NCI-H82 treated with DMSO at 0.1 percent for 48 hours (cell line): ENCODE results near the gene GRM7.

Experiments used
- DNase-seq: peaks from one replicate; lab custom pipeline; 2025; ENCODE audit not compliant: unreplicated experiment; lab: John Stamatoyannopoulos, UW

GRM7 gene

DNA sequence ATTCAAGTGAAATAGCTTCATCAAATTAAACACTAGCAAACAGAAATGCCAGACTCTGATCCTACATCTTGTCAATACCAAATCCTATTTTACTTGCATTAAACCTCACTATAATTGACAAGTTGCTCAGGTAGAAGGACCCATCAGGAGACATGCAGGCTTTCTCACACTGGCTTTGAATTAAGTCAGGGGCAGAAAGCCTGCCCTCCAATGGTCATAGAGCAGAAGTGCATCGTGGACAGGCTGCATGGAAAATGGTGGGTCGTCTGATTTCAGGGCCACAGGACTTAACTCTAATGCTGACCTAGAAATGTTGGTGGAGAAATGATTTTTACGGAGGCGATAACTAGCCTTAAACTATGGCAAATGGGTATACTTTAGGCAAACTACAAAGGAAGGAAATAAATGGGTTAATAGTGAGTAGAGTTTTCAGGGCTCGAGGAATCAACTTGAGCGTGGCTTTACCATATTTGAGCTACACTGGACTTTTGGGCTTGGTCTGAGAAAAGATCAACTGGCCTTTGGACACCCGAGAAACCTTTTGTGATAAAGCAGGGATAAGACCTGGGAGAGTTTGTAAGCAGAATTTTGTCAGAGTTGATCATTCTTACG lies 283.9 kb downstream of the GRM7 start:
- no peak for DNase-seq

DNA sequence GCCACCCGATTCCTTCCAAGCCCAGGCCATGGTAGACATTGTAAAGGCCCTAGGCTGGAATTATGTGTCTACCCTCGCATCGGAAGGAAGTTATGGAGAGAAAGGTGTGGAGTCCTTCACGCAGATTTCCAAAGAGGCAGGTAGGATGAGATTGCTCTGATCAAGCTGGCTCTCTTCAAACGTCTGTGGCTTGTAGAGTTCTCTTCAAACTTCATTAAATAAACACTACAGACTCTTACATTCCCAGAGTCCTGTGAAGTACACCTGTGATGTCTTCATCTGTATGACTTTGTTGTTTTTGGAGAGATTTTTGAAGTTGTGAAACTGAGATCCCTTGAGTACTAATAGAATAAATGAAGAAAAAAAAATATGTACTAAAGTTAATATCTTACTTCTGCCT lies 285.6 kb downstream of the GRM7 start:
- DNase-seq: no peak

DNA sequence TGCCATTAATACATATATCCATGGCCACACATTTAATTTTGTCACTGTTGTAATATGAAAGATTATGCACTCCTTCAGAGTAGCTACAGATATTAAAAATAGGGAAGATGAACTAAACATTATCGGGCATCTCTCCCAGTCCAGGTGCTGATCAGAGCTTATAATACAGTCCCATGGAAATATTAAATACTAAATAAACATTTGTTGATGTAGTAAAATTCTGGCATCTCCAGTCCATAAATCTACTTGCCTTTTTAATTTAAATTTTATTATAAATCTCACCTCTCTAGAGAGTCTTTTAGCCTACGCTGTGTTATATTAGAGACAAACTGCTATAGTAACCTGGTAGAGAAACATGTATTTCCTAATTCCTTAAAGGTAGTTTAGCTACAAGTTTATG lies 297.6 kb downstream of the GRM7 start:
- no peak for DNase-seq

DNA sequence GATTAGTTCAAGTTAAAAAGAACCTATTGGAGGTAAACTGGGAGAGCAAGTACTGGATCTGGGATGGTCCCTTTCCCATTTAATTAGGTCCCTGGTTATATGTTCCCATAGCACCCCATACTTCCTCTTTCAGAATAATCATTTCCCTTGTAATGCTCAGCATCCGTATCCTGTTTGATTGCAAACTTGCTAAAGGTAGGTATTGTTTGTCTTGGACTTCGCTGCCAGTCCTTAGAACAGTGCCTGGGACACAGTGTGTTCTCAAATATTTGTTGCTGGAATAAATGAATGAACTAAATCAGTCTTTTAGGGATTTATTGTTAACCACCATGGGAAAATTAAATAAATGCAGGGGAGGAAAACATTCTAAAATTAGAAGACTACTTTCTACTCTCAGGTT lies 299.8 kb downstream of the GRM7 start:
- DNase-seq: no peak

DNA sequence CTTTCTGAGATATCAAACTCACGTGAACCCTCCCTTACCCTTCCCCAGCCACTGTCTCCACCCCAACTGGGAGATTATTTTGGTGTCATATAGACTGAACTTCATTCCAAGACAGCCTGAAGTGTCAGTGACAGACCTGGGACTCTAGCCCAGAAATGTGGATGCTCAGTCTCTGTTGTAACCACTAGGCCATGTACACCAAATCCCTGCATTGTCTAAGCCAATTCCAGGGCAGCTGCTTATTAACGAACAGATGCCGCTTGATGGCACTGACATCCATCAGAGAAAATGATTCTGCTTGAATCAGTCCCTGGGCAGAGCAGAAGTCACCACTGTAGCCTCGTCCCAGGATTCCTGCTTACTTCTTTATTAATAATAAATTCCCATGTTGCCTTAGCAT lies 305.5 kb downstream of the GRM7 start:
- peak; percentile 29 for DNase-seq

DNA sequence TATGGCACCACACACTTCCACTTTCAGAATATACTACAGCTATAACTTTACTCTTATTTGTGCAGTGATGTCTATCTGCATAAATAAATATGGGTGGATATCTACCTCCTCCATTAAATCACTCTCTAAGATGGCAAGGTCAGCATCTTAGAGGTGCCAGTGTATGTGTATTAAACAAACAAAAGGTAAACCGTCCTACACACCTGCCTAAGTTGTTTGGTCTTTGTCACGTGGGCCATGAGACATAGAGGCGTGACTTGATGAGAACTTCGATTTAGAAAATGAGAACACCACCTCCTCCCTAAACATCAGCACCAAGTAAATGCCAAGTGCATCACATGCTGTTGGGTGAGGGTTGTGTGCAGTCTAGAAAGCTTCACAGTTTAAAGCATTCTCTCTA lies 310.6 kb downstream of the GRM7 start:
- DNase-seq: no peak

DNA sequence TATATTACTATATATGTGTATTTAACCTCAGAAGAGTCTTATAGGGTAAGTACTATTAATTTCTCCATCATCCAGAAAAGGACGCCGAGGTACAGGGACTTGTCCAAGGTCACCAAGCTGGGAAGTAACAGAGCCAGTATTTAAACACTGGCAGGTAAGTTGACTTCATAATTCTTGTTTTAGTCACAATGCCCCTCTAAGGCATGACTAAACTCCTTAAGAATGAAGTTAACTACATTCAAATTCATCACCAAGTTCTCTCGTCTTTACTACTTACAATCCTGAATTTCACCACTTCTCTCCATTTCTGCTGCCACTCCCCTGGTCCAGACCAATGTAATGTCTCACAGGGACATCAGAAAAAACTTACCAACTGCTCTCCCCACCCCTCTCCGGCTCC lies 312.1 kb downstream of the GRM7 start:
- no peak for DNase-seq

DNA sequence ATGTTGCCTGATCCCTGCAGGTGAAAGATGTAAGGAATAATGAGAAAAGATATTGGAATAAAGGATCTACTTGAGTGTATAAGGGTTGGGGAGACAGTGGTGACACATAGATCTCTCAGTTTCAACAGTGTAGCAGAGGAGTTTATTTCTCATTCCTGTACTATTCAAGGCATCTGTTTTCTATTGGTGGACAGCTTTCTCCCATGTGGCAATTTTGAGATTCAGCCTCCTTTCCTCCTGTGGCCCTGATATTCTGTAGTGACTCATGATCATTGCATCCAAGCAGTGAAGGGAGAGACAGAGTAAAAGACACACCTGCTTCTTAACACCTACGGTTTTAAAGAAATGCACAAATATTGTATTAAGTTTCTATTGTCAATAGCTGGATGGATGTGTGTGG lies 327.6 kb downstream of the GRM7 start:
- DNase-seq: no peak

DNA sequence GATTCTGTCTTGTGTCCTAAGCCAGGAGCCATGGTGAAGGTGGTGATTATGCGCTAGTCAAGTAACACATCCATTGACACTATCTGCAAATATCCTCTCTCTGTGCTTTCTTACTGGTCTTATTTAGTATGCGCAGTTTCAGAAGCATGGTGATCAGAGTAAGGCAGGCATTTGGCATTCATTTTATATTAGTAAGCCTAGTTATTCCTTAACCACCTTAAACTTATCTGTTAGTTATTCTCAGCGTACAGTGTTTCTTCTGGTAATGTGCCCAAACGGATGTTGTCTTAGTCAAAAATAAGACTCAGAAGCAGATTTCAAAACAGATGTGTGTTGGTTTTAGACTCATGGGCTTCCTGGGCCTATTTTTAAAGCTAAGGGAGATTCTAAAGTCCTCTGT lies 329.2 kb downstream of the GRM7 start:
- DNase-seq: no peak

DNA sequence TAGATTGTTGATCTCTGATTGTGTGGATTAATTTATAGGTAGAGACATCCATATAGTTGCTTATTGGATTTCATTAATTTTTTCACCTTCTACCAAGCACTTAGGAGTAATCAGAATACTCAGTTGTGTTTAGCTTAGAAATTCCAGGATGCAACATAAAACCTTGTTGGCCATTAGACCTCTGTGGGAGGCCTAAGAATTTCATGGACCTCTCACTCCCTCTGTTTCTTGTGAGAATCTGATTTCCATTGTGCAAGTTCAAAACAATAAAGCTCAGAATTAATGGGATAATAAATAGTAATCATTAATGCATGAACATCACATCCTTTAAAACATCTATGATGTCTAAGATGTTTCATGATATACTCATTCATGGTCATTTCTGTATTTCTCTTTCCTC lies 332.4 kb downstream of the GRM7 start:
- no peak for DNase-seq

DNA sequence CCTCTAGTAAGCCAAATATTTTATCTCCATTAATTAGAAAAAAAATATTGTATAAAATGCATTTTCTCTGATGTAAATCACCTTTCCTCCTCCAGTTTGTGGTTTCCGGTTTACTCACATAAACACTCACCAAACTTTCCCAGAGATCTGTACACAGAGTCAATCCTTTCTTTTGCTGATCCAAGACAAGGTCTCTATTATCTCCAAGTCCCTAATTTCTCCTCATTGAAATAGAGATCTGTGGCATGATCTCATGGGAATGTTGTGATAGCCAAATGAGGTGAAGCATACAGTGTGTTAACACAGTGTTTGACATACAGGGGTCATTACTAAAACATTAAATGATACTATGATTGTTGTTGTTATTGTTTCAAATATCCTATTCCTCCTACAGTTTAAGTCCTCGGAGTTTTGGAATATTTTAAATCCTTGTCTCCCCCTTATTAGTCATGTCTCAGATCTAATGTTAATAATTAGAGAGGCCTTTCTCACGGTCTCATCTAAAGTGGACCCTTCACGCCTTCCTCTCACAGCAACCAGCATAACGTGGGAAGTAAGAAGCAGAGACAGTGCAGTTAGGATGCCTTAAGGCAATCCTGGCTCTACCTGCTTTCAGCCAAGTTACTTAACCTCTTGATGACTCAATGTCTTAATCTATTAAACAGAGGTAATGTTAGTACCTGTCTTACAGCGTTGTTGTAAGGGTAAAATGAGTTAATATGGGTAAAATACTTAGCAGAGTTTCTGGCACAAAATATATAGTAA lies 333.3 kb downstream of the GRM7 start:
- no peak for DNase-seq

DNA sequence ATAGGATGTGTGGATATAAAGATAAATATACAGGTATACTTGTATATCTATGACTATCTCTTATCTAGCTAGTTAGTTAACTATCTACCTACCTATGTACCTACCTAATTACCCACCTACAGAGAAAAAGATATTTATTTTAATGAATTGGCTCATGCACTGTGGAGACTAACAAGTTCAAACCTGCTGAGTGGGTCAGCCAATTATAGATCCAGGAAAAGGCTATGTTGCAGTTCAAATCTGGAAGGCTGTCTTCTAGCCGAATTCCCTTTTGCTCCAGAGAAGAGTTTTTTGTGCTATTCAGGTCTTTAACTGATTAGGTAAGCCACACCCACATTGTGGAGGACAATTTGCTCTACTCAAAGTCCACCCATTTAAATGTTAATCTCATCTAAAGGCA lies 335.0 kb downstream of the GRM7 start:
- no peak for DNase-seq

DNA sequence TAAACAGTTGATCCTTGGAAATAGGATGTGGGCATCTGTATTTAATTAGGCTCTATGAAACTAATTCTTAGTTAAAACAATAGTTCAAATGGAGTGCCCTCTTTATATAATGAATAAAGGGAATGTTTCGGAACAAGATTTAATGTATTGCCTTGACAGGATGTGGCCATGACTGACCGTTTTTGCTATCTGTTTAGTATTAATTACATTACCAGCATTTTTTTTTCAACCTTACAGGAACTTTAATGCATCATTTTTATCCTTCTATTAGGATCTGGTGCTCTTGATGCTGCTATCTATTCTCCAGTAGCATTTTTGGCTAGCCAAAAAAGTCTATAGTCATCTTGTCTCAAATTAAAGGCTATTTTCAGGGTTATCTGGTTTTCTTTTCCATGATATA lies 340.9 kb downstream of the GRM7 start:
- DNase-seq: no peak

DNA sequence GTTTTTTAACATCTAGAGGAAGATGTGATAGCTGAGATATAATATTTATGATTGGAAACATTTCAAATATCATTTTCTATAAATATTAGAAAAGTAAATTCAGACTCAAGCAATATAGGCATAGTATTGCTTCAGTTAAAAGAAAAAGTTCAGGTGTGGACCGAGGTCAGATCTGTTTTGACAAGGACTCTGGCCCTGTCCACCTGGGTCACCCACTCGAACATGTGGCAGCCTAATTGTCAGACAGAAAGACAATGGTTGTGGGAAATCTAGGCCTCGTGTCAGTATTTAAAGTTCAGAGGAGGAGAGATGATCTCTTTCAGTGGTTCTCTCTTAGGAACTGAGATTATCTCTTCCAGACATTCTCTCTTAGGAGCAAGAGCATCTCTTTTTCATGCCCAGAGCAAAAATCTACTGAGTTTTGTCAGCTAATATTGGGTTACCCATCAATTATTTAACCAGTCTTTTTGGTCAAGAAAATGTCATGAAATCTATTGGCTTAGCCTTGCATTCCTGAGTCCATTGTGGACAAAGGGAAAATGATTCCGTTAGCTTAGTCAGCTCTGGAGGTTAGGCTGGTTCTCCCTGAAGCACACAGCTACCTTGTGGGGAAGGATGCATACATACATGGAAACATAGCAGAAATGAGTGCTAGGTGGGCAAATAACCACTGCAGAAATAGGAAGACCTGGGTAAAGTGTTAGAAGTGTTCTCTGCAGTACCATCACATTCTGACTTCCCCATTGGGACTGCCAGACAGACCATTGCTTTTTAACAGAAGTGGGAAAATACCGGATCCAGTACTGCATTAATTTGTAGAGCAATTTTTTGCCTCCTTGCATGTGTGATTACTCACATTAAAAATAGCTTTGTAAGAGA lies 343.3 kb downstream of the GRM7 start:
- DNase-seq: no peak

DNA sequence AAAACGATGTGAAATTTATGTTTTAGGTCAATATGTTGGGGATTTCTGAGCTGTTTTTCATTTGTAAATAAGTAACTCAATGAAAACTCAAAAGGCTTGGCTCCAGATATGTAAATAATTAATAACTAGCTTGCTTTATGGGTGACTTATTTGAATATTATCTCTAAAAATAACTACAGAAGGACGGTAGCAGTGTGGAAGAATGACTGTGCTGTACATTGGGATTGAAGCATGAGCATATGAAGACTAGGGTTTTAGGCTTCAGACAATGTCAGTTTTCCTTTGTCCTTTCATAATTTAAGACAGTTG lies 343.9 kb downstream of the GRM7 start:
- DNase-seq: no peak

DNA sequence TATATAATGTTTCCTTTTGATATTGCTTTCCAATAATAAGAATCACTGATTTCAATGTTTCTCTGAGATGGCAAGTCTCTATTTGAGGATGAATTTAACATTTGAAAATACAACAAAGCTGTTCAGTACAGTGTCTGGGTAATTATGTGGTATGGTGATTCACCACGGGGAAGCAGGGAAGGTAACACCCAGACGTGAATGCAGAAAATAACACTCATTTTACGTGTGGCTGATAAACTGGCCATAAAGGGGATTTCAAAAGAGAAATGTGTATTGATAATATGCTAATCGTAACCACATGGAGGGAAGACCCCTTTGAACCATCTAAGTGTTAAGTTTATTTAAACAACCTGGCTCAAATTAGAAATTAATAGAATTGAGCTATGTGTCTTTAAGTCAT lies 344.6 kb downstream of the GRM7 start:
- no peak for DNase-seq

DNA sequence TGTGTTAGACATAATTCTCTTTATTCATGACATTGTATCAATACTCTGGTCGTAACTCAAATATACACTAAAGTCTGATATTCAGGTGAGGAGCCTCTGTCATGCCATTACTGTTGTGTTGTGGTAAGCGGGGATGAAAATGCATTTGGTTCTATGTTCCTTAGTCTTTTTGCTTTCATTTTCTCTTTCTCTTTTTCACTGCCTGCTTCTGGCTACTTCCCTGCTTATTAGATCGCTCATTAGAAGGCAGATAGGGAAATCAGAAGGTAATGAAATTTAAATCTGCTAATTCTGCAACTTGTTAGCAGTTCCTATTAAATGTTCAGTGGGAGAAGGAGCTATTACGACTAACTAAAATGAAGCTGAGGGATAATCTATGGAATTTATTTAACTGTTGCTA lies 345.0 kb downstream of the GRM7 start:
- DNase-seq: no peak

DNA sequence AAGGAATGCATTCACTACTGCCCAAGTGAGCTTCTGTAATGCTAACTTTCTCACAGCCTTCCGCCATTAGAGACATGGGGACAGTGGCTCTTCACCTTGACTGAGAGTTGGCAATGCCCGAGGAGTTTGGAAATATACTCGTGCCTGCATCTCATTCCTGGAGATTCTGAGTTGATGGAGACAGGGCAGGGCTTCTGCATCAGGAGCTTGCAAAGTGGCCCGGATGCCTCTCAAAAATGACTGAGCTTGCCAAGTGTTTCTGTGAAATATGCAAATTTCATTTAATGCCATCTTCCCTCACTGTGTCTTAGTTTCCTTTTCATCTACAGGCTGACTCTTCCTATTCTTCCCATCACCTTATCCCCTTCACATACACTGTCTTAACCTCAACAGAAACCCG lies 346.2 kb downstream of the GRM7 start:
- no peak for DNase-seq

DNA sequence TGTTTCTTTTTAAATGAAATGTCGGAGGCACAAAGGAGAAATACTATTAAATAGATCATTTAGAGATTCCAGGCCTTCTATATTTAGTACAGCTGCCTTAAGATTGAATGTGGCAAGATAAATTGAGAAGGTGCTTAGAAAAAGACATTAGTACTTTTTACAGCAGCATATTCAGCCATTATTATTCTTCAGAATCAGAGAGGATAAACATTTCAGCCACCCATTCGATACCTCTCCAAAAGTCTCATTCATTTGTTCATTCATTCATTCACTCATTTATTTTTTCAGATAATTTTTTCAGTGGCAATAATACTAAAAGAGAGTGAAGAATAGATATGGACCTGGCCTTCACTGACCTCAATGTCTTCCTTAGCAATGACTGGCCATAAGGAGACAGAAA lies 347.0 kb downstream of the GRM7 start:
- no peak for DNase-seq

DNA sequence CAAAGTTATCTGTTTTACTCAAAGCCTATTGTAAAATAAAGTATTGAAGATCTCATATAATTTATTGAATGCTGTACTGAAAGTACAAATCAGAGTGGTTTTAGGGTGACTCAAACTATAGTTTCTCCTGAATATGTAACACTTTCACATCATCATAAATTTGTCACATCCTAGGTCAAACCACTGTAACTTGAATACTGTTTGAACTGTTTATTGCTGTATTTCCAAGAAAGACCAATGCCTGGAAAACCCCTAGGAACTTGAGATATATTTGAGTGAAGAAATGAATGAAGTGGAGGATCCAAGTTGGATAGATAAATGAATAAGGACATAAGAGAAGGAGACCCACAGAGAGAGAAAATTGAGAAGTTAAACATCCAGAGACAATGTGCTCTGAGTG lies 348.2 kb downstream of the GRM7 start:
- no peak for DNase-seq

DNA sequence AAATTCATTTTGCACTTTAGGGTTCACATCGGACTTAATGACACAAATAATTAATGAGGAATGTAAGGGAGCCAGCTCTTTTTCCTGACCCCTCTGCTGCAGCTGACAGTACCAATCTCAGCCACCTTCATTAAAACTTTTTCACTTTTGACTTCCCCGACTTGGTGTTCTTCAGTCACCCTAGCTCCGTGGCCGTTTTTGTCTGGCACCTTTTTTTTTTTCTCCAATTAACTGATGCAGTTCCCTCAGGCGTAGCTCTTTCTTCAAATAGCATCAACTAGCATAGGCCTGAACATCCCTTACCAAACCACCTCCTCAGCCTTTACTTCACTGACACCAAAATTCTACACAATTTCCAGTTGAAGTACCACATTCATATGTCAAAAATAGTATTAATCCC lies 350.8 kb downstream of the GRM7 start:
- DNase-seq: no peak

DNA sequence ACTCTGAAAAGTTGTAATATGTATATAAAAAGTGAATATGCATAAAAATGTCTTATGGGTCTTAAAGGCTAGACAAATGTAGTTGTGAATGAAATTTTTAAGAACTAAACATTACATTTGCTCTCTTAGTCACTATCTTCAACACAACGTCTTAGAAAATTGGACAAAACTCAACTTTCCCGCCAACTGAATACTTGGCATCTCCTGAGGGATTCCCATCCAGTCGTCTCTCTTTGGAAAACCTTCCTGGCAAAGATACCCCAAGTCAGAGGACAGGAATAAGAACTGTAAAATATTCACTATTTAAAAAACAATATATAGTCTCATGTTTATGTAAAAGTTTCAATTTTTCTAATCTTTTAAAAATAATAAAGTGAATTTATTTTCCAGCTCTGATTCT lies 354.8 kb downstream of the GRM7 start:
- no peak for DNase-seq
